HG03520 (cell line): Measurements from ENCODE around the gene MAN1C1.

Source experiments
- ATAC-seq: cut with Tn5 transposase; IDR thresholded peaks from one replicate; pipeline ENCODE4 v1.9.1; 2021; ENCODE audit warnings: mild to moderate bottlenecking, moderate library complexity; ENCODE audit not compliant: unreplicated experiment

Gene MAN1C1

GRCh38 chr1:25808481-25809244 is 192.1 kb downstream of the MAN1C1 start:
- no peak for ATAC-seq

DNA sequence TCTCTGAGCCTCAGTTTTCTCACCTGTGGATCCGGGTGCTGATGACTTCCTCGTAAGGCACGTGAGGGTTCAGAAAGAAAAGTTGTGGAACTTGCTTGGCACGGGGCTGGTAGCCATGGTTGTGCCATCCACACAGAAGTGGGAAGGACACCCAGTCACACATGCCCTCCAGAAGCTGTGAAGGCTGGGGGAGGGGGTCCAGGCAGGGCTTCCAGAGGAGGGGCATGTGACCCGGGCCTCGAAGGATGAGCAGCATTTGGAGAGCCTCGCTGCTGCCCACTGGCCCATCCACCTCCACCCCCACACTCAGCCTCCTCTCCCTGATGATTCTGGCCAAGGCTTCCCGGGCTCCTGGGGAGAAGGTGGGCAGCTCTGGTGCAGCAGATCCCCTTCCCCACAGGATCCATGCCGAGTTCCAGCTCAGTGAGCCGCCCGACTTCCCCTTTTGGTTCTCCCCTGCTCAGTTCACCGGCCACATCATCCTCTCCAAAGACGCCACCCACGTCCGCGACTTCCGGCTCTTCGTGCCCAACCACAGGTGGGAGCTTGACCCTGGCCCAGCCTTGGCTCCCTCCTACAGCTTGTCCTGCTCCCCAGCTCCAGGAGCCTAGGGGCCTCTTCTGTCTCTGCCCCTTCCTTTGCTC is 192.8 kb downstream of the MAN1C1 start:
- no peak for ATAC-seq

DNA sequence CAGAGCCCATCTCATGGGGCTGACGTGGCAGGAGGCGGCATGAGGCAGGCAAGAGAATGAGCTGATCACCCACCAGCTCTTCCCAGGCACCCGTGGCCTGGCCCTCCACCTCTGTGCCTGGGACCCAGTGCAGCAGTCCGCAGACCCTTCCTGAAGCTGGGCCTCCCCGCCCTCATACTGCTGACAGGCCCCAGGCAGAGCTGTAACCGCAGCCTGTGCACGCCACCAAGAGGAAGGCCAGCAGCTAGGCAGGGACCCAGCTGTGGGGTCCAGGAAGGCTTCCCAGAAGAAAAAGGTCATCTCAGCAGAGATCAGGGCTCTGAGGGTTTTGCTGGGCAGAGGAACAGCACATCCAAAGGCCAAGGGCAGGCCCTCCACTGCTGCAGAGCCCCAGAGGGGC is 193.3 kb downstream of the MAN1C1 start:
- no peak for ATAC-seq

DNA sequence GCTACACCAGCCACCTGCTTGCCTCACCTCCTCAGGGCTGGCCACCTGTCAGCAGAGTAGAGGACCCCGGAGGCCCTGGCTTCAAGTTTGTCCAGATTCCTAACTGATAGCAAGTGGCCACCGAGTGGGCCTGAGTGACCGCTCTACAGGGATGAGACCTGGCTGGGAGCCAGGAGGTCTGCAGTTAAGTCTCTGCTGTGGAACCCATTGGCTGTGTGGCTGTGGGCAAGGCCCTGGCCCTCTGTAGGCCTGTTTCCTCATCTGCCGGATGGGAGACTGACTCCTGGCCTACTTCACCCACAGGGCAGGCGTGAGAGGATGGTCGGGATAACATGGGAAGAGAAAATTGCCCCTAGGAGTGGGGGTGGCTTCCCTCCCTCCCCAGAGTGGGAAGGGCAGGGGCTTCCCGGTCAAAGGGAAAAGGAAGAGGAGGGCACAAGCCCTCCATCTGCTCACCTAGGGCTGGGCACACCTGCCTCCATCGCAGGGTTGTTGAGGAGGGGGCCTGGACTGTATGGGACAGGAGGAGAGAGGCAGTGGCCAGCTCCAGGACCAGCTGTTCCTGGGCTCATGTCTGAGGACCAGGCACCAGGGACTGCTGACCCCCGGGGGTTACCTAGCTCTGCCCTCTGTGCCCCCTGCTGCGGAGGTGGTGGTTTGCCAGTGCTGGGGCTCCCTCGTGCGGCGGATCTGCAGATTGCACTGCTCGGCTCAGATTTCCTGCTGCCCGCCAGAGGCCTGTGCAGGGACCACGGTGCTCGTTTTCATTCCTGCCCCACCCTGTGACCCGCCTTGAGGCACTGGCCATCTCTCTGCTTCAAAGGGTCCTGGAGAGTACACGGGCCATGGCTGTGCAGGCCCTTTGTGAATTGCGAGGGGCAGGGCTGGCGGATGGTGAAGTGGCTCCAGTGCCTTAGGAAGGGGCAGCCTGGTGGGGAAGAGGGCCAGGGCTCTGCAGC is 194.0 kb downstream of the MAN1C1 start:
- no peak for ATAC-seq

- no peak for ATAC-seq
These were observed 194.9 kb downstream of the MAN1C1 start for GRCh38 chr1:25811384-25812082.

DNA sequence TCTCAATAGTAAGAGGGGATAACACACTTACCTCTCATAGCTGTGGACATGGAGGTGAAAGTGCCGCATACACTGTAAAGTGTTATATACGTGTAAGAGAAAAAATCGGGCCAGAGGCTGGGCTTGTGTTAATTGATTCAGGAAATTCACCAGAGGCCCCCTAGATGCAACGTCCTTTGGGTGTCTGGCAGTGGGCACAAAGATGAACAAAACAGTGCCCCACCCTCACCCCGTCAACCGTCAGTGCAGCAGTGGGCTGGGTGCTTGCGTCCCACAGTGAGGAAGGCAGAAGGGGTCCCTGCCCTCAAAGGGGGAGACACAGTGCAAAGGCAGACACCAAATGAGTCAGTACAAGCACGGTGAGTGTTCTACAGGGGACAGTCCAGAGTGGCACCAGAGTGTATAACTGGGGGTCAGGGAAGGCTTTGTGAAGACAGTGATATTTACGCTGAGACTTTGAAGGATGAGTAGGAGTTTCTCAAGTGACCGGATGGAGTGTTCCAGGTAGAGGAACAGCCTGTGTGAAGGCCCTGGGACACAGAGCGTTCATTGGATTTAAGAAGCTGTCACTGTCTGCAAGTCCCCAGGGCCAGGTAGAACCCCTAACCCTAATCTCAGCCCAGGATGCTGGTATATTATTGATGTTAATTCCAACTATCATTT is 196.6 kb downstream of the MAN1C1 start:
- ATAC-seq, result no peak

GRCh38 chr1:25813734-25814471 is 197.3 kb downstream of the MAN1C1 start:
- ATAC-seq, result no peak

DNA sequence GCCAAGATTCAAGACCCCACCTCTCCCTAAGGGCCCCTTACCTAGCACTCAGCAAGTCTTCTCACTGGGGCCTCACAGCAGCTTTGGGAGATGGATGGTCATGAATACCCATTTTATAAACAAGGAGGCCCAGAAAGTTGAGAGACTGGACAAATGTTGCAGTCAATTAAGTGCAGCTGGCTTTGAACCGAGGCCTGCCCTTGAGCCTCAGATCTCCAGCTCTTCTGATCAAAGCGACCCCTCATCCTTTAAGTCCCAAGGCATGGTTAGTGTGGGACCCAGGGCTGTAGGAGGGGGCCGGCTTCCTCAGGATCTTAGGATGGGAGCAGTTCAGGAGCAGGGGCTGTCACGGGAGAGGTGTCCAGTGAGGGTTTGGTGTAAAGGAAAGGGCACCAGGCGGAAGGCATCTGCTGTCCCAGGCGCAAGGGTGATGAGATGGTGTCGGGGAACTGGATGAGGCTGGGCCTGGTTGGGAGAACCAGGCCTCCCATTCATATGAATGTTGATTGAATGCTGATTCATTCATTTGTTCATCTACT is 198.0 kb downstream of the MAN1C1 start:
- ATAC-seq, result no peak

DNA sequence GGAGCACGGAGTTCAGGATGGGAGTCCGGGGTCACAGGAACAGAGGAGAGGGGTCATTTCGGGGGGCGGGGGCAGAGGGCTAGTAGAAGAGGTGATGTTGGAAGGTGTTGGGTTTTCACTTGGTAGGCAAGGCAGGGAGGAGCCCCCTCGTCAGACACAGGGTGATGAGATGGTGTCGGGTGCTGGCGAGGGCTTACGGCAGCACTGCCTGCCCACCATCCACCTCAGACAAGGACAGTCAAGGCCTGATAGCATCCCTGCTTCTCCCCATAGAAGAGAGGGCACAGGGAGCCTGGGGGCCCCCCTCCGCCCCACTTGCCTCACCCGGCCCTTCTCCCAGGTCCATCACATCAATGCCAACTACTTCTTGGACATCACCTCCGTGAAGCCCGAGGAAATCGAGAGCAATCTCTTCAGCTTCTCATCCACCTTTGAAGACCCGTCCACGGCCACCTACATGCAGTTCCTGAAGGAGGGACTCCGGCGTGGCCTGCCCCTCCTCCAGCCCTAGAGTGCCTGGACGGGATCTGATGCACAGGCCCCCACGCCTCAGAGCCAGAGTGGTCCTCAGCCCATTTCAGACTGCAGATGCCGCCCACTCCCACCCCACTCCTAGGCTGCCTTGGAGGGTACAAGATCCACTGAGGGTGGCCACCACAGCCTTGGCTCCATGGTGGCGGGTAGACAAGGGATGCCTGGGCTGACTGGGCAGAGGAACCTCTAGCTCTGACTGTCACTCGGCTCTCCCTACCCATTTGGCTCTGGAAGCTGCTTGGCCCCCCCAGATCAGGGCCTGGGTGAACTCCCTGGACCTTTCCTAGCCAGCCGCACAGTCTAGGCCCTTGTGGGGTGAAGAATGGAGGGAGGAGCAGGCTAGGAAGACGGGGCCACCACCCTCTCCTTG is 198.9 kb downstream of the MAN1C1 start:
- ATAC-seq, result no peak

DNA sequence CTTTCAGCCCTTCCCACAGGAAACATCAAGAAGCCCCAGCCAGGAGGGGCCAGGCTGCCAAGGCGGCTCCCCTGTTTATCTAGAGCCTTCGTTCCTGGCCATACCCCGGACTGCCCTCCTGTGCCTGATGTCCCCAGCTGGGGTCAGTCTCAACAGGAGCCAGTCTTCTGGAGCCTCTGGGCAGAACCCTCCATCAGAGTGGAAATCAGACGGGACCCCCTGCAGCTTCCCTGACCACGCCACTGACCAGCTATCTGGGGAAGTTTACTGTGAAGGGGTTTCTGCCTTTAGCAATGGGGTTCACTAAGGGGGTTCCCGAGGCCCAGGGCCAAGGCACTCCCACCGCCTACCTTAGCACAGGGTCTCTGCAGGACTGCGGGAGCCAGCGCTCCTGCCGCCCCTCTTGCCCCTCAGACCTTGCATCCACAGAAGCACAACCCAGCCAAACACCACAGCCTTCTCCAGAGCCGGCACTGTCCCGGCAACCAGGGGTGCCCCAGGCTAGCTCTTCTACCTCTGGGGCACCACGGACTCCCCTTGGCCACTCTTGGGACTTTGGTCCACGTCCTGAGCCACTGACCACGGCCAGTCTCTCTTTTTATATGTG is 199.6 kb downstream of the MAN1C1 start:
- ATAC-seq, result no peak

- no peak for ATAC-seq
These were observed 201.4 kb downstream of the MAN1C1 start for GRCh38 chr1:25817840-25818501.

- no peak for ATAC-seq
These were observed 202.0 kb downstream of the MAN1C1 start for GRCh38 chr1:25818569-25818968.

GRCh38 chr1:25819491-25820246 is 203.1 kb downstream of the MAN1C1 start, which contains the start of gene MTFR1L:
Gene MTFR1L, plus strand, starts transcription at chr1:25819954. Its CDS starts 3,151 bp downstream, at chr1:25823105.
- peak; percentile 74 for ATAC-seq

DNA sequence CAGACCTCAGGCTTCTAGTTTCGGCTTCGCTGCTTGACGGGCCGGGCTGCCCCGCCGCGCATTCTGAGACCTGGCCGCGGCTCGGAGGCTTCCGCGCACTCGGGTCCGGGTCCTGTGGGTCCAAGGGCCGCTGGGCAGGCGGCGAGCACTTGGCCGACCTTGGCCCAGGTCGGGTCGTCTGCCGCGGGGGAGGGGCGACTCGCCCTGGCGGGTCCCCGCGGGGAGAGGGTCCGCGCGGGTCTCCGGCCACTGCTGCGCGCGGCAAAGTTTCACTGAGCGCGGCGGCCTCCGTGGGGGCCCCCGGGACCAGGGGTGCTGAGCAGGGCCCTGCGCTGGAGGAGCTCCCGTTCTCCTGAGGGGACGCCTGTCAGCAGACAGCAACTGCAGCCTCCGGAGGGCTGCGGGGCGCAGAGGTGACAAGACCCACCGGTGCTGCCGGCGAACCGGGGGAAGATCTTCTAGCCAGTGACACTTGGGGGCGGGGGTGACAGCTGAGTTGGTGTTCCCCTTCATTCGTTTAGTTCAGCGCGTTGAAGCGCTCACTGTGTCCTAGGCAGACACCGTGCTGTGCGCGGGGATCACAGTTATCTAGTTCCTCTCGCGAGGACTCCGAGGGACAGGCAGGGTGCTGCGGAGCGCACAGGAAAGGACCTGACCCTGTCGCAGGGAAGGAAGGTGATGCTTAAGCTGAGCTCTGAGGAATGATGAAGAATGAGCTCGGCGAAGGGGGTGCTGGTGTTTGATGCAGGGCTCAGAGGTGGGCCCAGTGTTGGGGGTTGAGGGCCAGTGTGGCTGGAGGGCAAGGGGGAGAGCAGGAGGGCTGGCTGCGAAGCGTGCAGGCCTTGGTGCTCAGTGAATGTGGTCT is 203.9 kb downstream of the MAN1C1 start:
- ATAC-seq, result peak; percentile 40

GRCh38 chr1:25821112-25821476 is 204.5 kb downstream of the MAN1C1 start:
- ATAC-seq, result no peak

DNA sequence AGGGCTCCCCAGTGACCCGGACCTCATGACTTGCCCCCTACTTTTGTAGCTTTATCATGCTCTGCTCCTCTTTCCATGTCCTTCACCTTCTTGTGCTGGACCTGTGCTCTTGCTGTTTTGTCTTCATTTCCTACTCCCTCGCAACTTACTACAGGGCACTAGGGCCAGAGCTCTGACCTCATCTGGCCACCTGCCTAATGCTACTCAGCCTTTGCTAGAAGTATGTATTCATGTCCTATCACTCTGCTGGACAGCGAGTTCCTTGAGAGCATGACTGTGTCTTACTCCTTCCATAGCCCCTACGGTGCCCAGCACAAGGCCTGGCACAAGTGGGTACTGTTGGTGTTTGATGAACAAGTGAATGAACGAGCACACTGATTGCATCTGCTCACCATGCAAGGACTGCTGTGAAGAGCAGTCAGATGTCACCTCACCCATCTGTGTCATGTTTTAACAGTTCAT is 205.1 kb downstream of the MAN1C1 start:
- no peak for ATAC-seq
